ENCODE measurements around the gene MIB2.

GRCh38 chr1:1578371-1578940 is 36.8 kb upstream of the MIB2 start:
- TF ChIP-seq EZH2 (IDR thresholded peaks at IDR 0.05): no peak
- no peak for TF ChIP-seq POLR2AphosphoS5 (IDR thresholded peaks at IDR 0.05; ENCODE audit: borderline replicate concordance, low read depth, low read length)
